ENCODE measurements around the gene RYR2. TPM values are rescaled to one million over a fixed set of nuclear protein-coding genes. Genes with fewer than 3 reads are reported as not detected.

The RYR2 gene
- total and polyA plus RNA-seq, 2 of the 8 experiments (the other 6 are each of a cell fraction or from before 2014, with no cell fraction given): 1.3 to 4.4 TPM

GRCh38 chr1:237740846-237741245 lies 698.9 kb downstream of the RYR2 start:
- no peak overlapping the region for H3K9ac ChIP-seq (replicated peaks in 1 of 4; ENCODE audit: extremely low read depth in 1 of 4, low read depth in 3 of 4, low read length in 3 of 4)
- H3K27me3 ChIP-seq (replicated peaks in 1 of 4; ENCODE audit: control insufficient read depth in 3 of 4, extremely low read depth in 1 of 4, insufficient read depth in 3 of 4, low read length in 3 of 4): no peaks in the 10 kb centered on the region
- no peaks in the 10 kb centered on the region for H3K36me3 ChIP-seq (ENCODE audit: control insufficient read depth in 2 of 4, insufficient read depth in 4 of 4, low read length in 3 of 4)
- H2BK15ac ChIP-seq (ENCODE audit: low read length): no peak overlapping the region
- DNase-seq (ENCODE audit: low read depth in 1 of 2, low spot score in 2 of 2): no peak
- no peak for FAIRE-seq
- no peak overlapping the region for H2AK5ac ChIP-seq (ENCODE audit: low read depth, low read length)
- no peak overlapping the region for H3K56ac ChIP-seq (replicated peaks; ENCODE audit: insufficient read length, low read depth, low read length)
- 86% methylated on average over 3 of the region's 3 CpGs; no CpG with 5 or more reads in 1 of the 2 experiments for WGBS, 2 experiments (ENCODE audit: extremely low coverage in 1 of 2, insufficient coverage in 1 of 2, insufficient read length in 1 of 2, insufficient replicate concordance in 2 of 2, low coverage in 1 of 2, low lambda C conversion rate in 2 of 2, missing lambda C conversion rate in 1 of 2)
- H3K79me1 ChIP-seq (ENCODE audit: low read depth, low read length): no peaks in the 10 kb centered on the region
- no peak overlapping the region for H2BK120ac ChIP-seq (replicated peaks; ENCODE audit: low read depth, low read length)
- H3K18ac ChIP-seq (ENCODE audit: extremely low read depth, low read length): no peak overlapping the region
- no peaks in the 10 kb centered on the region for H3K9me3 ChIP-seq (ENCODE audit: insufficient read depth in 2 of 2, low read depth in 1 of 2, low read length in 1 of 2)
- H4K5ac ChIP-seq (ENCODE audit: insufficient read length, low read depth, low read length): no peak overlapping the region
- POLR2A ChIA-PET (ENCODE audit: partially characterized antibody): no interaction called here
- H3K23me2 ChIP-seq (ENCODE audit: low read depth, low read length): no peaks in the 10 kb centered on the region
- no peak overlapping the region for H3K4ac ChIP-seq (replicated peaks; ENCODE audit: insufficient read length, low read depth, low read length)
- no peak overlapping the region for H2BK5ac ChIP-seq (ENCODE audit: low read depth, low read length)
- H4K20me1 ChIP-seq (replicated peaks in 1 of 2; ENCODE audit: control insufficient read depth in 1 of 2, insufficient read depth in 2 of 2, low read length in 2 of 2): no peaks in the 10 kb centered on the region
- H3K79me2 ChIP-seq (ENCODE audit: control insufficient read depth in 1 of 2, insufficient read depth in 2 of 2, low read length in 2 of 2): no peaks in the 10 kb centered on the region
- H3K27ac ChIP-seq (ENCODE audit: low read depth, low read length): no peak overlapping the region
- H3K4me1 ChIP-seq (replicated peaks in 1 of 4; ENCODE audit: control insufficient read depth in 3 of 4, insufficient read depth in 4 of 4, low read length in 3 of 4): peaks cover 0 to 3% (median 0%) of the 10 kb centered on the region in 4 experiments; a peak in 1 of 7 replicates
- H4K91ac ChIP-seq (replicated peaks; ENCODE audit: insufficient read length, low read length): no peak overlapping the region
- no peak overlapping the region for H4K8ac ChIP-seq (ENCODE audit: extremely low read depth, insufficient read depth, low read length)
- no peak overlapping the region for H3K14ac ChIP-seq (ENCODE audit: insufficient read length)
- no peak overlapping the region for H2BK12ac ChIP-seq (ENCODE audit: low read depth, low read length)
- CTCF ChIA-PET (ENCODE audit: partially characterized antibody): interaction anchor here (0.6 to 2.2 kb wide), 2 partner anchors 10 to 869 kb away, joined by 4 to 5 read pairs; no protein-coding TSS in a partner anchor
- H3K4me2 ChIP-seq (ENCODE audit: insufficient read depth in 1 of 2, low read depth in 2 of 2, low read length in 2 of 2): no peak overlapping the region
- H2AFZ ChIP-seq (ENCODE audit: low read length): no peak overlapping the region
- no peak overlapping the region for H2BK20ac ChIP-seq (ENCODE audit: low read length)
- H3K23ac ChIP-seq (ENCODE audit: insufficient read length): no peak overlapping the region
- no peak overlapping the region for H3K4me3 ChIP-seq (ENCODE audit: extremely low read depth in 1 of 4, insufficient read depth in 2 of 4, low read depth in 3 of 4, low read length in 4 of 4)
- no peak for TF ChIP-seq GABPA (IDR thresholded peaks at IDR 0.05; ENCODE audit: borderline replicate concordance, insufficient read depth, low read length)
- TF ChIP-seq TAF1 (IDR thresholded peaks at IDR 0.05; ENCODE audit: low read depth, low read length): no peak
- TF ChIP-seq, protein P1, sequence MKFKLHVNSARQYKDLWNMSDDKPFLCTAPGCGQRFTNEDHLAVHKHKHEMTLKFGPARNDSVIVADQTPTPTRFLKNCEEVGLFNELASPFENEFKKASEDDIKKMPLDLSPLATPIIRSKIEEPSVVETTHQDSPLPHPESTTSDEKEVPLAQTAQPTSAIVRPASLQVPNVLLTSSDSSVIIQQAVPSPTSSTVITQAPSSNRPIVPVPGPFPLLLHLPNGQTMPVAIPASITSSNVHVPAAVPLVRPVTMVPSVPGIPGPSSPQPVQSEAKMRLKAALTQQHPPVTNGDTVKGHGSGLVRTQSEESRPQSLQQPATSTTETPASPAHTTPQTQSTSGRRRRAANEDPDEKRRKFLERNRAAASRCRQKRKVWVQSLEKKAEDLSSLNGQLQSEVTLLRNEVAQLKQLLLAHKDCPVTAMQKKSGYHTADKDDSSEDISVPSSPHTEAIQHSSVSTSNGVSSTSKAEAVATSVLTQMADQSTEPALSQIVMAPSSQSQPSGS (IDR thresholded peaks at IDR 0.05; ENCODE audit: low read length): no peak
- TF ChIP-seq GTF2F1 (IDR thresholded peaks at IDR 0.05; ENCODE audit: borderline replicate concordance, low read depth, low read length): no peak
- TF ChIP-seq POU5F1 (IDR thresholded peaks at IDR 0.05; ENCODE audit: low read depth, low read length): no peak
- TF ChIP-seq E2F6 (IDR thresholded peaks at IDR 0.05): no peak
- no peak for TF ChIP-seq CBX8 (IDR thresholded peaks at IDR 0.05; ENCODE audit: borderline replicate concordance, low read depth, low read length)
- TF ChIP-seq TAF7 (optimal IDR thresholded peaks at IDR 0.05; ENCODE audit: borderline replicate concordance, low read depth, low read length): no peak
- TF ChIP-seq KDM1A (IDR thresholded peaks at IDR 0.05; ENCODE audit: borderline replicate concordance, low read length): no peak
- no peak for TF ChIP-seq SP2 (IDR thresholded peaks at IDR 0.05; ENCODE audit: low read length)
- TF ChIP-seq SRF (IDR thresholded peaks at IDR 0.05; ENCODE audit: low read depth, low read length): no peak
- no peak for TF ChIP-seq KDM5A (IDR thresholded peaks at IDR 0.05; ENCODE audit: low read length)
